Cardiac muscle cell (in vitro differentiated cells and primary cell): ENCODE measurements around the gene CPNE2. TPM values are rescaled to one million over a fixed set of nuclear protein-coding genes. Genes with fewer than 3 reads are reported as not detected.

Experiments used
- DNase-seq, 2 donors: peaks; one replicate each; pipeline versions ENCODE4 v3.0.0 to v3.0.0-alpha.2; 2010 to 2017; ENCODE audit warnings: low read depth in 1 of 2, low spot score in 1 of 2
- H3K27ac ChIP-seq: fragments of 200-600 bp; sonication (generic); 2 replicates; pipeline ENCODE4 v1.5.1; 2016
- H3K27me3 ChIP-seq: fragments of 200-600 bp; sonication (generic); 2 replicates; pipeline ENCODE4 v1.6.0; 2016; ENCODE audit warnings: control low read depth
- H3K36me3 ChIP-seq: fragments of 200-600 bp; sonication (generic); 2 replicates; pipeline ENCODE4 v1.5.1; 2016; ENCODE audit warnings: control low read depth
- H3K4me1 ChIP-seq: fragments of 200-600 bp; sonication (generic); 2 replicates; pipeline ENCODE4 v1.8.1; 2017; ENCODE audit warnings: low read depth, mild to moderate bottlenecking, mixed run types
- H3K4me3 ChIP-seq: fragments of 200-600 bp; sonication (generic); 2 replicates; pipeline ENCODE4 v1.5.1; 2016; ENCODE audit warnings: mild to moderate bottlenecking
- H3K9me3 ChIP-seq: fragments of 200-600 bp; sonication (generic); 2 replicates; pipeline ENCODE4 v1.5.1; 2017; ENCODE audit warnings: low read depth, mild to moderate bottlenecking, control low read depth
- polyA plus RNA-seq: library from polyadenylated mRNA; unstranded; fragments of >200 nt; fragmentation: Nextera tagmentation; extraction: Ambion mirVana; gene quantifications from 2 replicates; pipeline ENCODE4 v1.2.1, GENCODE V29; 2016
- total RNA-seq: library from RNA; depleted of rRNA; stranded (reverse); fragments of >200 nt; gene quantifications from 2 replicates; pipeline ENCODE4 v1.2.3, GENCODE V29; 2016
- TF ChIP-seq, protein P1 (sequence below): IDR thresholded peaks from 2 replicates; pipeline ENCODE4 v1.5.1; 2012; ENCODE audit warnings: low read depth, mild to moderate bottlenecking, low read length

The CPNE2 gene
- total and polyA plus RNA-seq, 2 experiments from 2014 or later, result 25.5 to 43.0 TPM

- DNase-seq, result peak in 1 of 2 donors; percentile 27
- H3K9me3 ChIP-seq, result no peaks in the 10 kb centered on the region
- H3K4me1 ChIP-seq, result no peaks in the 10 kb centered on the region
- H3K27me3 ChIP-seq, result no peaks in the 10 kb centered on the region
- TF ChIP-seq, protein P1, sequence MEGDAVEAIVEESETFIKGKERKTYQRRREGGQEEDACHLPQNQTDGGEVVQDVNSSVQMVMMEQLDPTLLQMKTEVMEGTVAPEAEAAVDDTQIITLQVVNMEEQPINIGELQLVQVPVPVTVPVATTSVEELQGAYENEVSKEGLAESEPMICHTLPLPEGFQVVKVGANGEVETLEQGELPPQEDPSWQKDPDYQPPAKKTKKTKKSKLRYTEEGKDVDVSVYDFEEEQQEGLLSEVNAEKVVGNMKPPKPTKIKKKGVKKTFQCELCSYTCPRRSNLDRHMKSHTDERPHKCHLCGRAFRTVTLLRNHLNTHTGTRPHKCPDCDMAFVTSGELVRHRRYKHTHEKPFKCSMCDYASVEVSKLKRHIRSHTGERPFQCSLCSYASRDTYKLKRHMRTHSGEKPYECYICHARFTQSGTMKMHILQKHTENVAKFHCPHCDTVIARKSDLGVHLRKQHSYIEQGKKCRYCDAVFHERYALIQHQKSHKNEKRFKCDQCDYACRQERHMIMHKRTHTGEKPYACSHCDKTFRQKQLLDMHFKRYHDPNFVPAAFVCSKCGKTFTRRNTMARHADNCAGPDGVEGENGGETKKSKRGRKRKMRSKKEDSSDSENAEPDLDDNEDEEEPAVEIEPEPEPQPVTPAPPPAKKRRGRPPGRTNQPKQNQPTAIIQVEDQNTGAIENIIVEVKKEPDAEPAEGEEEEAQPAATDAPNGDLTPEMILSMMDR, result no peak
- no peak overlapping the region for H3K27ac ChIP-seq
- no peaks in the 10 kb centered on the region for H3K36me3 ChIP-seq
- H3K4me3 ChIP-seq, result no peak overlapping the region
Measured at GRCh38 chr16:57147381-57148221, 55.2 kb downstream of the CPNE2 start.

DNA sequence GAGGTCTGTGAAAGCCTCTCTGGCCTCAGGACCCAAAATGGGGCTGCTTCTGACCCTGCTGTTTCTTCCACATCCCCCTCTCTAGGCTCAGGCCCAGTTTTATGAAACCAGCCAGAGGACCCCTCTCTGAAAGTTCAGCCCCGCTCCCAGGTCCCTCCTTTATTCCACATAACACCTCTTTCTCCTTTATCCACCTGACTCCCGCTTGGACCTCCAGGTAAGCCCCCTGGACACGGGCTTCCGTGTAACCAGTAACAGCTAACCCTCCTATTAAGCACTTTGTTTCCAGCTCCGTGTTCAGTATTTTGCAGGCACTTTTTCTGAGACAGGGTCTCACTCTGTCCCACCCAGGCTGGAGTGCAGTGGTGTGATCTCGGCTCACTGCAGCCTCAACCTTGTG, 56.1 kb downstream of the CPNE2 start:
- Histone ChIP-seq H3K9me3 (no peaks in the 10 kb centered on the region), H3K36me3 (no peaks in the 10 kb centered on the region), H3K27ac (no peak overlapping the region), H3K4me3 (no peak overlapping the region), H3K4me1 (no peaks in the 10 kb centered on the region), H3K27me3 (no peaks in the 10 kb centered on the region)
- DNase-seq, result no peak
- TF ChIP-seq, protein P1, result no peak

DNA sequence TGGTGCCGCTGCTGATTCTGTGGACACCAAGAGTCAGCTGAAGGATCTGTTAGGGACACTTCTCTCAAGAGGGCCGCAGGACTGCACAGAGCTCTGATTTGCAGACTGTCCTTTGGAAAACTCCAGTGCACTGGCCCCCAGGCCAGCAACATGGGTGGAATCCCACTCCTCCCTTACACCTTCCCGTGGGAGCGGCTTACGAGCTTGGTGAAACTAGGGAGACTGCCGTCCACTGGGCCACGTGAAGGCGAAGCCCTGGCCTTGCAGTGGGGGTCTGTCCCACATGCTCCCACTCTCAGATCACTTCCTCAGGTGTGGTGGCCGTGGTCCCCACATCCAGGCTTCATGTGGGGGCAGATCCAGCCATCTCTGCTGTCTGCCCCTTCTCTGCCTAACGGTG, 57.0 kb downstream of the CPNE2 start:
- no peak for DNase-seq
- H3K27ac ChIP-seq, result no peak overlapping the region

DNA sequence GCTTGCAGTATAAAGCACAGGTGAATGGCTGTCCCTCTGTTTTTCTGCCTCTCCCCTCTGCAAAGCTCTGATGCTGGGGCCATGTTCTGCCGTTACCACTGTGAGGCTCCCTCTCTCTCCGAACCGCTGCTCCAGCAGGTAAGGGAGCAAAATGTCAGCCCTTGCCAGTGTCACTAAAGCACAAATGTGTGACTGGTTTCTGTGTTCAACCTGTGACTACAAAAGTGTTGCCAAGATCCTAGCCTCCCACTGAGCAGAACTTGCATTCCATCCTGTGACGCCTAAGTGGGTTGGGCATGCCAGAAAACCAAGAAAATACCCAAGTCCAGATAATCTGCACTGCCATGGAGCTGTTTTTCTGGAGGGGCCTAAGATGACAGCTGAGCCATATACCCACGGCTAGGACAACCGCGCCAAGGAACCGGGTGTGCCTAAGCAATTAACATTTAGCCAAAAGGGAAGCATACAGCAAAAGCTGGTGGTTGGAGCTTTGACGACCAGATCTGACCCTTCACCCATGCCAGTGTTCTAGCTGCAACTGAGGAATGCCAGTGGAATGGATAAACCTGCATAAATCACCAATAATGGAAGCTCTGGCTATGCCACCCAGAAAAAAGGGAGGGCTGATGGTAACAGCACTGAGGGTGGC, 58.4 kb downstream of the CPNE2 start:
- Histone ChIP-seq H3K27ac (no peak overlapping the region), H3K9me3 (no peaks in the 10 kb centered on the region), H3K36me3 (peaks cover 3% of the 10 kb centered on the region), H3K4me3 (no peak overlapping the region), H3K27me3 (no peaks in the 10 kb centered on the region), H3K4me1 (no peaks in the 10 kb centered on the region)
- DNase-seq, result peak in 1 of 2 donors; percentile 24
- TF ChIP-seq, protein P1, result no peak

More for the DNA sequence above, 57.0 kb downstream of the CPNE2 start:
- Histone ChIP-seq H3K4me3 (no peak overlapping the region), H3K36me3 (peaks cover 3% of the 10 kb centered on the region), H3K27me3 (no peaks in the 10 kb centered on the region), H3K4me1 (no peaks in the 10 kb centered on the region), H3K9me3 (no peaks in the 10 kb centered on the region)
- TF ChIP-seq, protein P1, result no peak

GRCh38 chr16:57151369-57151768, 59.0 kb downstream of the CPNE2 start:
- TF ChIP-seq, protein P1, result no peak
- H3K4me3 ChIP-seq, result no peak overlapping the region
- H3K9me3 ChIP-seq, result no peaks in the 10 kb centered on the region
- H3K27ac ChIP-seq, result no peak overlapping the region
- H3K36me3 ChIP-seq, result peaks cover 3% of the 10 kb centered on the region
- H3K27me3 ChIP-seq, result no peaks in the 10 kb centered on the region
- DNase-seq, result no peak
- H3K4me1 ChIP-seq, result no peaks in the 10 kb centered on the region
